Activated CD4-positive, alpha-beta T cell treated with anti-CD3 and anti-CD28 coated beads for 36 hours (primary cell): ENCODE measurements around the gene DIP2A. TPM values are rescaled to one million over a fixed set of nuclear protein-coding genes. Genes with fewer than 3 reads are reported as not detected.

ENCODE experiments used
- ATAC-seq: fragments of 200-7000 bp; cut with Tn5 transposase; one replicate; pipeline ENCODE4 v1.10.0; 2021; ENCODE audit warnings: mild to moderate bottlenecking, moderate library complexity
- CTCF ChIA-PET: fragments of 350-600 bp; sonication (Branson Sonifier 250); formaldehyde crosslinking; loops from one replicate; lab custom pipeline; 2021; ENCODE audit warnings: antibody characterized with exemption; lab: Charles Lee
- POLR2A ChIA-PET: fragments of 350-600 bp; sonication (Branson Sonifier 250); formaldehyde crosslinking; loops from one replicate; lab custom pipeline; 2021; ENCODE audit warnings: antibody characterized with exemption, inconsistent platforms; lab: Charles Lee
- DNase-seq: peaks from one replicate; pipeline ENCODE4 v3.0.0-alpha.2; 2020
- H3K27ac Mint-ChIP-seq: one replicate; pipeline ENCODE4 v1.8.0; 2021; ENCODE audit warnings: mixed read lengths
- H3K27me3 Mint-ChIP-seq: one replicate; pipeline ENCODE4 v1.8.0; 2021; ENCODE audit warnings: mixed read lengths
- H3K36me3 Mint-ChIP-seq: one replicate; pipeline ENCODE4 v1.8.0; 2021; ENCODE audit warnings: low read depth, mixed read lengths
- H3K4me1 Mint-ChIP-seq: one replicate; pipeline ENCODE4 v1.8.0; 2021; ENCODE audit warnings: mixed read lengths
- H3K4me3 Mint-ChIP-seq: one replicate; pipeline ENCODE4 v1.8.0; 2021; ENCODE audit warnings: mild to moderate bottlenecking, moderate library complexity, mixed read lengths
- H3K9me3 Mint-ChIP-seq: one replicate; pipeline ENCODE4 v1.8.0; 2021; ENCODE audit warnings: low read depth, mixed read lengths
- intact Hi-C, 2 experiments: fragments of 100-400 bp; cut with DNase I in 1 of 2; cut with micrococcal nuclease in 1 of 2; formaldehyde crosslinking; loops; one replicate each; pipeline versions ENCODE4 v1.14.2 to v1.15.1; 2022 to 2024; cut with DNase I, micrococcal nuclease
- total RNA-seq, 2 experiments: library from RNA; stranded (reverse); gene quantifications; one replicate each; pipeline ENCODE4 v1.2.3, GENCODE V29; 2021

The DIP2A gene
- total RNA-seq, 2 experiments from 2014 or later = 25.2 to 27.7 TPM

DNA sequence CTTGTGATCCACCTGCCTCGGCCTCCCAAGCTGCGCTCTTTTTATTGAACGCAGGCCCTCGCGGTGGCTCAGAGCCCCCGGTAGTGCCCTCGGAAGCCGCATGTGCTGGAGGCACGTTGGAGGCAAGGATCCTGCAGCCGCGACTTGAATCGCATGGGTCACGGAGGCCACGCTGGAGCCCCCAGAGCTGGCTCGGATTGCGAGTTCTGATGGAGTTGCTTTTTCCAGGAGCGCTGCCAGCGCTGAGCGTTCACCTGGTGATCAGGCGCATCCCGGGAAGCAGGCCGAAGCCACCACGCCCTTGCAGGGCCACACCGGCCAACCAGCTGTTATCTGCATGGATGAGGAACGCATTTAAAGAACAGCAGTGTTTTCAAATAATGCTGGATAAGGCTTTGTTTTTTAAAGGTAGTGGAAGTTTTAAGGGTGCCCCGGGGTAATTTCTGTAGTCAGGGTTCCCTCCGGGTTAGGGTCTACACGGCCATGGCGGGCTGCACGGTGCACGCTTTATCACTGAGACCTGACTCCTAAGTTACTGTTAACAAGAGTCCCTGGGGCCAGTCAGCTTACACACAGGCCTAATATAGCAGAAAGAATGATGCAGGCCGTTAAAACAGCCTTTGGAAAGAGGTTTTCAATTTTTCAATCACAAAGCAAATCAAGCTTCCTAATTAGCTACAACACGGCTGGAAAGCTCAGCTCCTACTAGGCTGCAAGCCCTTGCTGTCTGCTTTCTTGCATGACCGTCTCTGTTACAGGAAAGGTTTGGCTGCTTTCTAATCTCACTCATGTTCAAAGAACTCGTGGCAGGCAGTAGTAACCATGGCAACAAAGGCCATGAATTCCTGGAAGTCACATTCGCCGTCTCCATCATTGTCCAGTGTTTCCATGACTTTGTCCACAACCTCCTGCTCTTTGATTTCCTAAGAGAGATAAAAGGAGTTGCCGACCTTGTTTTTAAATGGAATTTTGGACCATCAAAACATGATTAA, 140.2 kb downstream of the DIP2A start:
- intact Hi-C loops = no loop called here
- Mint-ChIP-seq H3K27me3 (no peaks in the 10 kb centered on the region), H3K27ac (no peak overlapping the region), H3K4me1 (peaks cover 12% of the 10 kb centered on the region), H3K4me3 (no peak overlapping the region), H3K36me3 (peaks cover 5% of the 10 kb centered on the region), H3K9me3 (no peaks in the 10 kb centered on the region)
- ATAC-seq (no peak), DNase-seq (no peak)
- ChIA-PET POLR2A (no interaction called here), CTCF (interaction anchor here (1.8 kb wide), 1 partner anchor 13 kb away, joined by 4 read pairs; no protein-coding TSS in a partner anchor)

DNA sequence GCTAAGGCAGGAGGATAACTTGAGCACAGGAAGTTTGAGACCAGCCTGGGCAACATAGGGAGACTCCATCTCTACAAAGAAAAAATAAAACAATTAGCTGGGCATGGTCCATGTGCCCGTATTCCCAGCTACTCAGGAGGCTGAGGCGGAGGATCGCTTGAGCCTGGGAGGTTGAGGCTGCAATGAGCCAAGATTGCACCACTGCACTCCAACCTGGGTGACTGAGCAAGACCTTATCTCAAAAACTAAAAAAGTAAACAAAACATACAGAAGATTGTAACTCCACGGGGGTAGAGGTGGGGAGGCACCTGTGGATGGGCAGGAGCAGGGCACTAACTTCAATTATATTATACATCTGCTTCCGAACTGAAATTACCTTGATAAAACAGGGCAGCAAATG, 141.6 kb downstream of the DIP2A start:
- peaks cover 18% of the 10 kb centered on the region for H3K4me1 Mint-ChIP-seq
- H3K36me3 Mint-ChIP-seq = no peaks in the 10 kb centered on the region
- ATAC-seq (no peak), DNase-seq (no peak)
- no peak overlapping the region for H3K27ac Mint-ChIP-seq
- no peak overlapping the region for H3K4me3 Mint-ChIP-seq
- ChIA-PET CTCF (interaction anchor here (1.8 kb wide), 1 partner anchor 14 kb away, joined by 4 read pairs; no protein-coding TSS in a partner anchor), POLR2A (no interaction called here)
- intact Hi-C loops = no loop called here
- no peaks in the 10 kb centered on the region for H3K9me3 Mint-ChIP-seq
- H3K27me3 Mint-ChIP-seq = no peaks in the 10 kb centered on the region

DNA sequence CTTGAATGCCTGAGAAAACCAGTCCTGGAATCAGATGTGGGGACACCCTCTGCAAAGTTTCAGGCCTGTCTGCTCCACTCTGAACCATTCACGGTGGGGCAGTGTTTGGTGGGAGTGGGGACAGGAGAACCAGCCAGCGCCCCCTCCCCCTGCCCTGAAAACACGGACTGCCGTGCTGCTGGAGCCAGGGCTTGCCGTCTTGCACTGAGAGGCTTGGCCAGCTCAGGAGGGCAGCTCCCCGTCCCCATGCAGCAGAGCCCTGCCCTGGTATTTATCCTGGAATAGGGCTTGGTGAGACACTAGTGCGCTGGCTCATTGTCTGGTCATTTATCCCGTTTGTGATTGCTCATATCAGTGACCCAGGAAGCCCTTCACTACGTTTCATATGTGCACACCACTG, 142.3 kb downstream of the DIP2A start:
- H3K36me3 Mint-ChIP-seq = no peaks in the 10 kb centered on the region
- H3K27me3 Mint-ChIP-seq = no peaks in the 10 kb centered on the region
- no peak overlapping the region for H3K27ac Mint-ChIP-seq
- H3K9me3 Mint-ChIP-seq = no peaks in the 10 kb centered on the region
- POLR2A ChIA-PET = interaction anchor here (0.6 kb wide), 1 partner anchor 16 kb away, joined by 4 read pairs; no protein-coding TSS in a partner anchor
- CTCF ChIA-PET = no interaction called here
- H3K4me3 Mint-ChIP-seq = no peak overlapping the region
- intact Hi-C loops = no loop called here
- H3K4me1 Mint-ChIP-seq = peaks cover 24% of the 10 kb centered on the region
- ATAC-seq = no peak
- no peak for DNase-seq

DNA sequence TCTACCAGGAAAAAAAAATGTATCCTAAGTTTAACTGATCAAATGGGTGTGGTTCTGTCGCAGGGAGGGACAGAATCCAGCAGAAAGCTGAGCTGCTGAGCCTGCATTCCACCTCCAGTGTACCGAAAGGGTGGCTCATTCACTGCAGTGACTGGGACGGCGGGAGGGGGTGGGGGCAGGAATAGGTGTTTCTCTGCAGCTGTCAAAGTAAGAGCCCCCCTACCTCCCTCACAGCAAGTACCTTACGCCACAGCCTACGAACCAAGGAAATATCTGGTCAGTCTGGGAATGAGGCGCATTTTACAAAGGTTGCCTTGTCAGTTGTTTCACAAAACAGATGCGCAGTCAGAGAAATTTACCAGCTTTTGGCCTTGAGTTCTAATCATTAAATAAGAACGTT, 144.5 kb downstream of the DIP2A start:
- ChIA-PET POLR2A (no interaction called here), CTCF (no interaction called here)
- Mint-ChIP-seq H3K4me1 (peaks cover 43% of the 10 kb centered on the region), H3K36me3 (no peaks in the 10 kb centered on the region), H3K4me3 (no peak overlapping the region), H3K27me3 (no peaks in the 10 kb centered on the region), H3K9me3 (no peaks in the 10 kb centered on the region), H3K27ac (no peak overlapping the region)
- DNase-seq (no peak), ATAC-seq (no peak)
- intact Hi-C loops = no loop called here

DNA sequence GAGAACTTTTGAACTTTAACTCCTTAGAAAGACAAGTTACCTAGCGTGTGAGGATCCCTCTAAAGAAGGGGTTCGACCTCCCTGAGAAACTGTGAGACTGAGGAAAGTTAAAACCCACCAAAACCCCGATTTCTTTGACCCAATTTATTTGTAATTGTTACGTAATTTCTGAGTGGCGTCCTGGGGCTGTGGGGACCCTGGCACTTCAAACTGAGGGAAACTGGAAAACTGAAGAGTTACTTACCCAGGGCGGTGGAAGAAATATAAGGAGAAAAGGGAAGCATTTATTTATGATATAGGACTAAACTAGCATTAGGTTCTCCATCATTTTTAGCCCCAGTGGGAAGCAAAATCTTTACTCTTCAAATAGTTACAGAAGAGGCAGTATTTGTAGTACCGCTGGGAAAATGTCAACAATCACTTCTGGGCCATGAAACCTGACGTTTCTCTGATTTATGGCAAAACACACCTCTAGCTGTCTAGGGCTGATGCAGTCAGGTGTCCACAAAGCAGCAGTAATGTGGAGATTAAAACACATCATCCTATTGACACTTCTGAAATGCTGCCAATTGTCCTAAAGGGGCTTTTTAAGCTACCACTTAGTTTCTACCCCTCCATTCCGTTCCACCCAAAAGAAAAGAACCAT, 145.8 kb downstream of the DIP2A start:
- peak overlapping the region; percentile 39 for H3K27ac Mint-ChIP-seq
- H3K4me1 Mint-ChIP-seq = peaks cover 37% of the 10 kb centered on the region
- DNase-seq (no peak), ATAC-seq (no peak)
- no peaks in the 10 kb centered on the region for H3K27me3 Mint-ChIP-seq
- ChIA-PET CTCF (interaction anchor here (0.5 kb wide), 1 partner anchor 29 kb away, joined by 3 read pairs; no protein-coding TSS in a partner anchor), POLR2A (no interaction called here)
- no peaks in the 10 kb centered on the region for H3K9me3 Mint-ChIP-seq
- no peaks in the 10 kb centered on the region for H3K36me3 Mint-ChIP-seq
- no peak overlapping the region for H3K4me3 Mint-ChIP-seq
- intact Hi-C loops = no loop called here

DNA sequence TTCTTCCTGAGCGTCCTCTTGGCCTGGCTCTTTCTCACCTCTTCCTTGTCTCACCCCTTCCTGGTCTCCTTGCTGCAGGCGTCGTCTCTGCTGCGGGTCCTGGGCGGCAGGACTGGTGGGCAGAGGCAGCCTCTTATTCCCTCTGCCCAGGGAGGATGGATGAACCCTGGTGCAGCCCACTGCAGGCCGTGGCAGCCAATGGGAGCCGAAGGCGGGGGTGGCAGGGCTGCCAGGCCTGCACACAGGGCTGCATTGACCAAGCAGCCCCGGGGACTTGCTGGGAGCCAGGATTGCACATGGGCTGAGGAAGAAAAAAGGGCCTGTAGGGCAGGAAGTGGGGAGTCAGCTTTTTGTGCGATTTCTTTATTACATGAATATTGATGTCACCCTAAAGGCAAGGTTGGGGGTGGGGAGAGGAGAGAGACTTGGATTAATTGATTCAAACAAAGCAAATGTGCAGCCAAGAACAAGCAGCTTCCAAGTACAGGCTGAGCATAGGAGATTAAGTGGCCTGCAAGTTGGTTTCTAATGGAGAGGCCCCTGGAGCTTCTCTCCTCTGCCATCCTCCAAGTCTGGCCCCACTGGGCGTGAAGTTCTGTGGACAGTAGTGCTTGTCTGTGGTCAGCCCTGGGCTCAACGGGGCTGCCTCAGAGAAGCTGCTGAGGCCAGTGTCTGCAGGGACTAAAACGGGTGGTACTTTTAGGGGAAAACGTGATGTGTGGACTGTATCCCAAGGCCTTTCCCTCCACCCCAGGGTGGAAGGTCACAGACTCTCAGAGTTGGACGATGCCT, 146.5 kb downstream of the DIP2A start, which contains the start of gene S100B:
Gene S100B, minus strand, starts transcription at position 108 of the 792 bp plus-strand sequence. CDS start 2,667 bp downstream, outside the sequence.
- no peak within 1 kb of the TSS for H3K4me3 Mint-ChIP-seq
- CTCF ChIA-PET = interaction anchor here (0.6 kb wide), 1 partner anchor 85 kb away, joined by 4 read pairs; no protein-coding TSS in a partner anchor
- intact Hi-C loops = no loop called here

DNA sequence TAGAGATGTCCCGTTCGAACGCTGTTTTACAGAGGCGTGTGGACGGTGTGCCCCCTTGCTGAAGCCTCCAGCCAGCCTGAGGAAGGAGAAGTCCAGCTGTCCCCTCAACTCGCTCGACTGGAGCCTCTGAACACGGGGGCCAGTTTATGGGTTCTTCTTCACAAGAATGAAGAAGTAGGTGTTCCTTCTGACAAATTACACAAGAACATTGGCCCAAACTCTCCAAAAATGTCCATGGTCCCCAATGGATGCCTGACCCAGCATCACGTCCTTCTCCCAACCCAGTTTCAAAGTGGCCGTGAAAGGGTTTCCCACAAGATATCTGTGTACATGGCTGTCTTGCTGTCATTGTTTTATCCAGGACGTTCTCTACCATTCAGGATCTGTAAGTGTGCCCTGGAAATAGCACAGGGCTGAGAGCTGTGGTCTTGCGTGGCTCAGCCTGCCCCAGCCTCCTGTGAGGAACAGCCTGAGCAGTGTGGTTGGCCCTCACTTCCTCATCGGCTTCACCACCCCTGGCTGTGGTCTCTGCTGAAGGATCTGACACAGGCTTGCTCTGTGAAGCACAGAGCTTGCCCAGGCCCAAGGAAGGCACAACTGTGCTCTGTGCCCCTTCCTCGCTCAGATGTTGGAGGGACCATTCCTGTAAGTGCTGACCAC, 147.2 kb downstream of the DIP2A start:
- DNase-seq = peak; percentile 55
- Mint-ChIP-seq H3K4me1 (peaks cover 31% of the 10 kb centered on the region), H3K27me3 (no peaks in the 10 kb centered on the region), H3K4me3 (no peak overlapping the region), H3K9me3 (peaks cover 1% of the 10 kb centered on the region), H3K36me3 (no peaks in the 10 kb centered on the region), H3K27ac (peak overlapping the region; percentile 64)
- POLR2A ChIA-PET = interaction anchor here (0.5 kb wide), 1 partner anchor 305 kb away, joined by 4 read pairs; no protein-coding TSS in a partner anchor
- intact Hi-C loops = no loop called here
- CTCF ChIA-PET = interaction anchor here (0.6 to 1.4 kb wide), 2 partner anchors 9 to 86 kb away, joined by 4 read pairs; no protein-coding TSS in a partner anchor
- ATAC-seq = peak; percentile 93

More for the DNA sequence above, 146.5 kb downstream of the DIP2A start, which contains the start of gene S100B:
- DNase-seq = no peak
- Mint-ChIP-seq H3K9me3 (no peaks in the 10 kb centered on the region), H3K36me3 (no peaks in the 10 kb centered on the region), H3K27me3 (no peaks in the 10 kb centered on the region), H3K4me1 (peaks cover 31% of the 10 kb centered on the region), H3K27ac (peak within 1 kb of the TSS; percentile 64)
- ATAC-seq = peak; percentile 18
- POLR2A ChIA-PET = interaction anchor here (0.5 kb wide), 1 partner anchor 304 kb away, joined by 4 read pairs; no protein-coding TSS in a partner anchor

DNA sequence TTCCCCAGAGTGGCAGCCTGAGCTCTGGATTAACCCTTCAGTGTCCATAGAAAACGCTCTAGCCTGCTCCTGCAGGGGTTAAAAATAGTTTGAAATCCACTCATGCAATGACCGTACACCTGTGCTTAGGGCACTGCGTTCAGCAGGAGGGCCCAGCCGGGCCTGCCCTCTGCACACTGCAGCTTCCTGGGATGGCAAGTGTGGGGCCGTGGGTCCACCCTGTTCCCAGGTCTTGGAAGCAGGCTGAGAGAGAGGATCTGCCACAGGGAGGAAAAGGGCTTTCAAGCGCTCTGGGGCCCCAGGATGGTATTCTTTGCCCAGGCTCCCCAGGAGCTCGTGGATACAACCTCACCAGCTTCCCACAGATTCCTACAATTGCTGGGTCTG, 147.7 kb downstream of the DIP2A start:
- H3K36me3 Mint-ChIP-seq = no peaks in the 10 kb centered on the region
- no peak for DNase-seq
- CTCF ChIA-PET = interaction anchor here (1.4 kb wide), 1 partner anchor 9 kb away, joined by 4 read pairs; no protein-coding TSS in a partner anchor
- POLR2A ChIA-PET = no interaction called here
- peaks cover 2% of the 10 kb centered on the region for H3K9me3 Mint-ChIP-seq
- H3K4me1 Mint-ChIP-seq = peaks cover 31% of the 10 kb centered on the region
- intact Hi-C loops = no loop called here
- no peaks in the 10 kb centered on the region for H3K27me3 Mint-ChIP-seq
- H3K4me3 Mint-ChIP-seq = no peak overlapping the region
- H3K27ac Mint-ChIP-seq = no peak overlapping the region
- ATAC-seq = peak; percentile 30

DNA sequence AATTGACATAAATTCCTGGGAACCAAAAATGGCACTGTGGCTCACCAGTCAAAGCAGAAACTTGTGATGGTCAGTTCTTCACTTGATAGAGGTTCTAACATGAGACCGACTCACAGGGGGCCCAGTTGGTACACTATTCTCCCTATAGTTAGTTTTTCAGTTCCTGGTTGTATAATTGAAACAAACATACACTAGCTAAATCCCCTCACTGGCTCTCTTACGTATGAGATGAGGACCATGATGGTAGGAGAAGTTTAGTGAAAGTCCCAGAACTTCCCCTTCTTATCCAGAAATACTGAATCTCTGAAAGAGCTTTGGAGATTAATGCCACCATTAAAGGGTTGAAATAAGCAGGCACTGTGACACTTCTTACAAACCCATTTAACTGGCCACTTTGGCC, 148.9 kb downstream of the DIP2A start:
- H3K4me1 Mint-ChIP-seq = peaks cover 31% of the 10 kb centered on the region
- POLR2A ChIA-PET = no interaction called here
- H3K4me3 Mint-ChIP-seq = no peak overlapping the region
- no peaks in the 10 kb centered on the region for H3K27me3 Mint-ChIP-seq
- no peak for DNase-seq
- no peak overlapping the region for H3K27ac Mint-ChIP-seq
- ATAC-seq = no peak
- no peaks in the 10 kb centered on the region for H3K36me3 Mint-ChIP-seq
- intact Hi-C loops = no loop called here
- H3K9me3 Mint-ChIP-seq = peaks cover 2% of the 10 kb centered on the region
- CTCF ChIA-PET = interaction anchor here (1.0 to 1.3 kb wide), 3 partner anchors 10 to 14 kb away, joined by 3 to 6 read pairs (median 3); no protein-coding TSS in a partner anchor

DNA sequence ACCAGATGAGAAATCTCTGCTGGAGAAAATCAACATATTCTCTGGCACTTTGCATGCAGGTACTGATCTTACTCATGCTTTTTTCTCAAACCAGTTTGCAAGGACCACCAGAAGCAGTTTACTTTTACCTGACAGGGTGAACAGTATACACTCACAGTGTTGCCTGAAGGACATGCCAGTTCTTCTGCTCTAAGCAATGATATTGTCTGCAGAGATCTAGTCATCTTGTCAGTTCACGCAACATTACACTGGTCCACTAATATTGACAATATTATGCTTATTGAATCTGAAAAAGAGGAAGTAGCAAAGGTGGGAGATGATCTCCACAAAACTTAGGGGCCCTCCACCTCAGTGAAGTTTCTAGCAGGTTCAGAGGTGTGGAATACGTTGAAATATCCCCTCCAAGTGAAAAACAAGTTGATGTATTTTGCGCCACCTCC, 150.0 kb downstream of the DIP2A start:
- Mint-ChIP-seq H3K27me3 (no peaks in the 10 kb centered on the region), H3K36me3 (no peaks in the 10 kb centered on the region), H3K9me3 (peaks cover 2% of the 10 kb centered on the region), H3K27ac (no peak overlapping the region), H3K4me1 (peaks cover 31% of the 10 kb centered on the region), H3K4me3 (no peak overlapping the region)
- ATAC-seq = no peak
- intact Hi-C loops = no loop called here
- CTCF ChIA-PET = interaction anchor here (1.0 to 1.3 kb wide), 2 partner anchors 13 to 14 kb away, joined by 3 to 6 read pairs; no protein-coding TSS in a partner anchor
- POLR2A ChIA-PET = no interaction called here
- DNase-seq = no peak
